GM19099 (cell line): ENCODE data around the gene INPP5D.
A peak's percentile ranks its signal among the peaks of the same experiment; 100 is the strongest.

ENCODE experiments used
- POLR2A ChIP-seq: IDR thresholded peaks from 3 replicates; pipeline ENCODE4 v1.6.1; 2011; ENCODE audit warnings: low read depth; ENCODE audit not compliant: insufficient read length; ENCODE audit errors: extremely low read depth

Gene INPP5D

GRCh38 chr2:233122541-233122940 is 62.4 kb downstream of the INPP5D start:
- TF ChIP-seq POLR2A = no peak

GRCh38 chr2:233124421-233125080 is 64.4 kb downstream of the INPP5D start:
- TF ChIP-seq POLR2A = peak; percentile 45

- no peak for TF ChIP-seq POLR2A
These were observed 65.4 kb downstream of the INPP5D start for GRCh38 chr2:233125455-233126065.

GRCh38 chr2:233129351-233129978 is 69.3 kb downstream of the INPP5D start:
- no peak for TF ChIP-seq POLR2A

GRCh38 chr2:233130024-233130423 is 69.9 kb downstream of the INPP5D start:
- no peak for TF ChIP-seq POLR2A

- TF ChIP-seq POLR2A = no peak
These were observed 70.4 kb downstream of the INPP5D start for GRCh38 chr2:233130481-233131020.

GRCh38 chr2:233131936-233132720 is 72.0 kb downstream of the INPP5D start:
- TF ChIP-seq POLR2A = no peak

- no peak for TF ChIP-seq POLR2A
These were observed 73.1 kb downstream of the INPP5D start for GRCh38 chr2:233133239-233133638.

GRCh38 chr2:233135421-233135820 is 75.3 kb downstream of the INPP5D start:
- no peak for TF ChIP-seq POLR2A

GRCh38 chr2:233137040-233137439 is 76.9 kb downstream of the INPP5D start:
- no peak for TF ChIP-seq POLR2A

GRCh38 chr2:233140077-233140585 is 80.0 kb downstream of the INPP5D start:
- TF ChIP-seq POLR2A = no peak

- no peak for TF ChIP-seq POLR2A
These were observed 80.8 kb downstream of the INPP5D start for GRCh38 chr2:233140978-233141377.

- TF ChIP-seq POLR2A = no peak
These were observed 81.8 kb downstream of the INPP5D start for GRCh38 chr2:233141901-233142300.

GRCh38 chr2:233142355-233142897 is 82.3 kb downstream of the INPP5D start:
- TF ChIP-seq POLR2A = no peak
